SK-MEL-5 (cell line): Measurements from ENCODE around the gene CGB7. TPM values are rescaled to one million over a fixed set of nuclear protein-coding genes. Genes with fewer than 3 reads are reported as not detected.
"Not testable (repeated sequence)": the region's sequence is repeated elsewhere in the genome, so short reads cannot be mapped to it uniquely, and the experiment has no call there.

ENCODE experiments used
- DNase-seq: peaks from one replicate; pipeline ENCODE4 v3.0.0-alpha.2; 2016; ENCODE audit warnings: low read depth, low spot score
- in situ Hi-C: cut with HindIII; loops from 2 replicates; pipeline ENCODE4 v1.10.0; 2016; ENCODE audit warnings: low sequenced_read_pairs, high pct_unique_total_duplicates, low pct_unique_long_range_greater_than_20kb
- total RNA-seq: library from RNA; depleted of rRNA; stranded (reverse); fragments of >200 nt; shearing (Covaris generic); gene quantifications from 2 replicates; pipeline ENCODE4 v1.2.3, GENCODE V29; 2014

The CGB7 gene
- total RNA-seq, 1 experiment from 2014 or later, result not detected

GRCh38 chr19:49025599-49025998 is 31.9 kb downstream of the CGB7 start:
- in situ Hi-C loops, DNase-seq: not testable (repeated sequence)

- in situ Hi-C loops, DNase-seq: not testable (repeated sequence)
These were observed 32.5 kb downstream of the CGB7 start for GRCh38 chr19:49025088-49025487.

GRCh38 chr19:49024233-49024632 is 33.3 kb downstream of the CGB7 start, which contains the start of gene CGB3:
CGB3 (minus strand) TSS chr19:49024333; CDS start chr19:49023971, 362 bp downstream.
- in situ Hi-C loops, DNase-seq: not testable (repeated sequence)

GRCh38 chr19:49022116-49022515 is 35.4 kb downstream of the CGB7 start:
- DNase-seq, result no peak
- in situ Hi-C loops, result no loop called here

- DNase-seq, result no peak
- in situ Hi-C loops, result no loop called here
These were observed 36.3 kb downstream of the CGB7 start for GRCh38 chr19:49020931-49021895.

- in situ Hi-C loops, result no loop called here
- DNase-seq, result no peak
These were observed 37.2 kb downstream of the CGB7 start for GRCh38 chr19:49020342-49020741.

GRCh38 chr19:49019242-49019932 is 38.2 kb downstream of the CGB7 start:
- peak; percentile 56 for DNase-seq
- in situ Hi-C loops, result no loop called here

- DNase-seq, in situ Hi-C loops: not testable (repeated sequence)
These were observed 38.9 kb downstream of the CGB7 start for GRCh38 chr19:49018388-49019241.

- peak; percentile 40 for DNase-seq
- in situ Hi-C loops, result no loop called here
These were observed 39.7 kb downstream of the CGB7 start for GRCh38 chr19:49017666-49018351.

GRCh38 chr19:49017041-49017665 is 40.4 kb downstream of the CGB7 start, which contains the start of gene LHB:
LHB (minus strand) TSS chr19:49017091; CDS start chr19:49017081, 10 bp downstream.
- DNase-seq, result no peak
- in situ Hi-C loops, result no loop called here

- in situ Hi-C loops, result no loop called here
- no peak for DNase-seq
These were observed 41.3 kb downstream of the CGB7 start for GRCh38 chr19:49016067-49016839.

GRCh38 chr19:49014870-49015255 is 42.7 kb downstream of the CGB7 start:
- in situ Hi-C loops, result no loop called here
- DNase-seq, result no peak

GRCh38 chr19:49014123-49014869 is 43.3 kb downstream of the CGB7 start:
- DNase-seq, result peak; percentile 65
- in situ Hi-C loops, result no loop called here

GRCh38 chr19:49011194-49011593 is 46.4 kb downstream of the CGB7 start:
- DNase-seq, result peak; percentile 83
- in situ Hi-C loops, result no loop called here

GRCh38 chr19:49010453-49010852 is 47.1 kb downstream of the CGB7 start:
- no peak for DNase-seq
- in situ Hi-C loops, result no loop called here
